Activated T-cell treated with anti-CD3 and anti-CD28 coated beads for 48 hours (primary cell): ENCODE measurements around the gene MYL9.

Experiments used
- DNase-seq: peaks from one replicate; pipeline ENCODE4 v3.0.0-alpha.2; 2020; ENCODE audit warnings: low read depth

MYL9 gene

DNA sequence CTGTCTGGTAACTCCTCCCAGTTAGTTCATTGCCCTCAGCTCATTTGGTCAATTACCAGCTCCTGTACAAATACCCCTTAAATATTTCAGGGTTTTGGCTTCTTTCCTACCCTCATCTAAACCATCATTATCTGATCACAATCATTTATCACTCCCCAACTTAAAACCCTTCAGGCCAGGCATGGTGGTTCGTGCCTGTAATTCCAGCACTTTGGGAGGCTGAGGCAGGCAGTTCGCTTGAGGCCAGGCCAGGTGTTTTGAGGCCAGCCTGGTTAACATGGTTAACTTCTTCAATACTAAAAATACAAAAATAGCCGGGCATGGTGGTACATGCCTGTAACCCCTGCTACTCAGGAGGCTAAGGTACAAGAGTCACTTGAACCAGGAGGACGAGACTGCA is 41.5 kb downstream of the MYL9 start:
- no peak for DNase-seq

DNA sequence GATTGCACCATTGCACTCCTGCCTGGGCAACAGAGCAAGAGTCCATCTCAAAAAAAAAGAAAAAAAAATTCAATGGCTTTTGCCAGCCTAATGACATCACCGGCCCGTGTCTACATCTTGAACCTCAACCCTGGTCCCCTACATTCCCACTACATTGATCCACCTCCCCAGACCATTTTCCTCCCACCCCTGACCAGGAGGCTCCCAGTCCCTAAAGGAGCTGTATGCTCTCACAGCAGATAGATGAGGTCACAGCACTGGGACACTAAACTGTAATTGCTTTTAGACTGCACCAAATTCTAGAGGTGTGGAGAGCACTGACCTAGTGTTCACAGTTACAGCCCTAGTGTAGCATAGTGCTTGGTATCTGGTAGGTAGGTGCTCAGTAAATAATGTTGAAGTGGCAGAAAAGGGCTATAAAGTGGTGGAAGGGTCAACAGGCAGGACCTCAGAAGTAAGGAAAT is 42.7 kb downstream of the MYL9 start:
- DNase-seq, result no peak

DNA sequence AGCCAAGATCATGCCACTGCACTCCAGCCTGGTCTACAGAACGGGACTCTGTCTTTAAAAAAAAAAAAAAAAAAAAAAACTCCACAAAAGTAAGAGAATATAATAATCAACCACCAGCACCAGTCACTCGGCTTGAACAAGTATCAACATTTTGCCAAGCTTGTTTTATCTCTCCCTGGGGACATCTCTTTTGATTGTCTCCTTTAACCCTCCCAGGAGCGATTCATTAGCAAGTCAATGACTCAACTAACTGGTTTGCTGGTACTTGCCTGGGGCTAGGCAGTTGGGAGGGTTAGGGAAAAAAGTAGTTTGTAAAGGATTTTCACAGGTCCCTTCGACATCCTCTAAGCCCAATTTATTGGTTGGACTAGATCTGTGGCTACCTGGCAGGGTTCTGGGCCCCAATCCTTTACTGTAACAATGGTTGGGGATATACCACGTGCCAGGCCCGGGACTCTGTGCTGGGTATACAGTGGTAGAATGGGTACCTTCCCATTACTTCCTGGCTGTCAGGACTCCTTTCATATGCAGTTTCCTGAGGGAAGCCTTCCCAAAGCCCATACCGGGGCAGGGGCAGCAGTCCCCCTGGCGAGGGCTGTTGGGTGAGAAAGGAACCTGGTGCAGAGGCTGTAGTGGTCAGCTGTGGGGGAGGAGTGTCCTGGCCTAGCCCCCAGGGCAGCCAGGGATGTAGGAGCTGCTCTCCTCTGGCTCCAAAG is 44.2 kb downstream of the MYL9 start:
- DNase-seq, result no peak

DNA sequence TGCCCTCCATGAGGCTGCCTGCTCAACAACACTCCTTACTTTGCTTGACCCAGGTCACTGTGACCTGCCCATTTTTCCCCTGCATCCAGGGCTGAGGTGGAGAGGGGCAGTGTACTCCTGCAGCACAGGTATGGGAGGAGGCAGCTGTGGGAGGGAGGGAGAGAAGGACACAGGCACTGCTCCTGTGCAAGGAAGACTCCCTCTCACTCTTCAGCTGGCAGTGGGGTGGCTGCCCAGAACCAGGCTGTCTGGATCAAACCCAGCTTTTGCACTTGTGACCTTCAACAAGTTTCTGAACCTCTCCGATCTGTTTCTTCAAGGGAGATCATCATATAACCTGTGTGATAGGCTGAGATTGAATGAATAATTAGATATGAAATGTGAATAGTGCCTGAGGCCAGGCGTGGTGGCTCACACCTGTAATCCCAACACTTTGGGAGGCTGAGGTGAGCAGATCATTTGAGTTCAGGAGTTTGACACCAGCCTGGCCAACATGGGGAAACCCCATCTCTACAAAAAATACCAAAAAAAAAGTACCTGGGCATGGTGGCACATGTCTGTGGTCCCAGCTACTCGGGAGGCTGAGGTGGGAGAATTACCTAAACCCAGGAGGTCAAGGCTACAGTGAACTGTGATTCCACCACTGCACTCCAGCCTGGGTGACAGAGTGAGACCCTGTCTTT is 46.2 kb downstream of the MYL9 start:
- no peak for DNase-seq

DNA sequence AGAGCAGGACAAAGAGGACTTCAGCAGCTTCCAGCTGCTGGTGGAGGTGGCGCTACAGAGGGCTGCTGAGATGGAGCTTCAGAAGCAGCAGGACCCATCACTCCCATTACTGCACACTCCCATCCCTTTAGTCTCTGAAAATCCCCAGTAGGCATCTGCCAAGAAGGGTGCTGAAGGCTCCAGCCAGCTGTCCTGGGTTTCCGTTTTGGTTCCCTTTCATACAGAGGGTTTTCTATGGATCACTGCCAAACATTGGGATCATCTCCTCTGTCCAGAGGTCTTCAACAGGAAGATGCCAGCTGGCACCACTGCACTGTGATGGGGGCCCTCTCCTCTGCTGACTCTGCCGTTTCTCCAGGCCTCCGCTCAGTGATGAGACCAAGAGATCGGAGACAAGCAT is 50.0 kb downstream of the MYL9 start:
- no peak for DNase-seq

DNA sequence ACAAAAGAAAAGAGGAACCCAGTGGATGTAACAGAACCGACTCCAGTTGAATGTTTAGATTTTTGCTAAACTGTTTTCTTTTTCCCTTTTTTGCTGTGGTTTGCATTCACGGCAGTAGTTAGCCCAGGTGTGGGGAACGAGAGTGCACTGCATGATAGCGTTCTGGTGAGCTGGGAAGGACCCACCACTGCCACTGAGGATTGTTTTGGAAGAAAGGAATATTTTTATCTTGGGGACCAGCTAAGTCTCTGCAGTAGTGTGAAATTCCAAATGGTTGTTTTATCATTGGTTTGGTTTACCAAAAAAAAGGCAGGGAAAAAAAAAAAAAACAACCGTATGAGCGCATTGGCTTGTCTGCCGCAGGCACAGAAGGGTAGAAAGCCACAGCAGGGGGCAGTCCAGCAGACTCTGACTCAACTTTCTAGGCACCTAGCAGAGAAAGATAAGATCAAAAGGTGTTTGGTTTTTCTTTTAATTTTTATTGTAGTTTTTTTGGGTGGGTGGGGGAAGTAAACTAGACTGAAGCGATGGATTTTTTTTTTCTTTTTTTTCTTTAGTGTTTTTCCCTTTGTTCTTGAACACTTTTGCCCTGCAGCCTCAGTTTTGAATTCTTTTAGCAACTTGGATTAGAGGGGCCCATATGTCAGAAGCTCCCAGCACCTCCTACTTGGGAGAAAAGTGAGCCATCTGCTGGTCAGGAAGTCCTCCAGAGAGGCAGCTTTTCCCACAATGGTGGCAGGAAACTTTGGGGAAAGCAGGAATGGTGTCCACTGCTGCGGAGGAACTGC is 50.7 kb downstream of the MYL9 start:
- DNase-seq, result peak; percentile 31

DNA sequence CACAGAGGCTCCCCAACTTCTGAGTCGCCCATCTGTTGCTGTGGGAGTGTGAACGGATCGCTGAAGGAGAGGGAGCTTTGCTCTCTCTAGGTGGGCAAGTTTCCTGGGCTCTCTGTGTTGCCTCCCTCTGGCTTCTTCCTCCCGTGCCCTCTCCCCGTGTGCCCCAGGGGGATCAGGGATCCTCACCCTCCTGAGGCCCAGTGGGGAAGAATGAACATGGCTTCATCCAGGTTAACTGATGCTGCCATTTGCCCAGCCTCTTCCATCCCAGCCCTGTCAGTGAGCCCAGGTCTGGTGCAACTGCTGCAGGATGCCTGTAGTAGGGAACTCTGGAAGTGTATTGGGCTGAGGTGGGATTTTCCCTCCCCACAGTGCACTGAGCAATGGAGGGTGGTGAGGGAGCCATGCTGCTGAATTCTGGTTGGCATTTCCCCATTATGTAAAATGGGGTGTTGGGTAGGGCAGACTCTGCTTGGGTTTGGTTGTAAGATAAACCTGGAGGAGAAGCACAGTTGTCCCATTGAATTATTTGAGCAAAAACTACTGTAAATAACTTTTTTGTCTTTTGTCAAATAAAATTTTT is 52.1 kb downstream of the MYL9 start:
- no peak for DNase-seq

DNA sequence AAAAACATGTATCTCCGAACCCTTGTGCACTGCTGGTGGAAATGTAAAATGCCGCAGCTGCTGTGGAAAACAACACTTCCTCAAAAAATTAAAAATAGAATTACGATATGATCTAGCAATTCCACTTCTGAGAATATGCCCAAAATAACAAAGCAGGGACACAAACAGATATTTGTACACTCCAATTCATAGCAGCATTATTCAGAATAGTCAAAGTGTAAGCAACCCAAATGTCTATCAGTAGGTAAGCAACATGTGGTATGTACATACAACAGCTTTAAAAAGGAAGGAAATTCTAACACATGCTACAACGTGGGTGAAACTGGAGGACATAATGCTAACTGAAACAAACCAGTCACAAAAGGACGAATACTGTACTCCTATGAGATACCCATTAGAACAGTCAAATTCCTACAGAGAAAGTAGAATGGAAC is 58.6 kb downstream of the MYL9 start:
- DNase-seq, result no peak
